Tibial nerve (tissue), 4 donors: Measurements from ENCODE around the gene RAB15. TPM values are rescaled to one million over a fixed set of nuclear protein-coding genes. Genes with fewer than 3 reads are reported as not detected.

Experiments used
- DNase-seq, 2 donors: peaks; one replicate each; pipeline ENCODE4 v3.0.0-alpha.2; 2019; ENCODE audit warnings: low spot score in 2 of 2
- H3K27ac ChIP-seq, 4 donors: fragments of 200-600 bp; sonication (generic) in 3 of 4; one replicate each; pipeline ENCODE4 v1.5.1; 2017 to 2019; ENCODE audit warnings: mild to moderate bottlenecking in 1 of 4
- H3K27me3 ChIP-seq, 2 donors: fragments of 200-600 bp; sonication (generic) in 1 of 2; one replicate each; pipeline versions ENCODE4 v1.5.1 to v1.6.0; 2017 to 2019
- H3K36me3 ChIP-seq, 3 donors: fragments of 200-600 bp; sonication (generic); one replicate each; pipeline ENCODE4 v1.5.1; 2018 to 2019
- H3K4me1 ChIP-seq, 4 donors: fragments of 200-600 bp; sonication (generic) in 3 of 4; one replicate each; pipeline ENCODE4 v1.5.1; 2017 to 2019
- H3K4me3 ChIP-seq, 4 donors: fragments of 200-600 bp; sonication (generic) in 3 of 4; one replicate each; pipeline ENCODE4 v1.5.1; 2017 to 2019; ENCODE audit warnings: mild to moderate bottlenecking in 1 of 4, moderate library complexity in 1 of 4
- H3K9me3 ChIP-seq, 4 donors: fragments of 200-600 bp; sonication (generic) in 3 of 4; one replicate each; pipeline ENCODE4 v1.5.1; 2017 to 2019
- CTCF ChIP-seq, 5 experiments: fragments of 200-600 bp in 3 of 5; fragments of 450-650 bp in 2 of 5; sonication (generic) in 3 of 5; IDR thresholded peaks; one replicate each; pipeline ENCODE4 v1.5.1; 2016 to 2019; ENCODE audit warnings: antibody characterized with exemption in 5 of 5, mild to moderate bottlenecking in 3 of 5, moderate library complexity in 2 of 5
- EP300 ChIP-seq, 2 donors: sonication (generic); formaldehyde crosslinking; IDR thresholded peaks; one replicate each; pipeline ENCODE4 v1.6.1; 2017; ENCODE audit warnings: antibody characterized with exemption in 2 of 2, mild to moderate bottlenecking in 1 of 2
- POLR2A ChIP-seq, 2 donors: fragments of 450-650 bp; IDR thresholded peaks; one replicate each; pipeline ENCODE4 v1.6.1; 2017; ENCODE audit warnings: antibody characterized with exemption in 2 of 2, mild to moderate bottlenecking in 2 of 2, moderate library complexity in 2 of 2
- WGBS, 2 donors: methylation state at CpG; one replicate each; pipeline ENCODE4 v1.1.5; 2018; 5-methylcytosine and 5-hydroxymethylcytosine counted together
- total RNA-seq, 4 donors: library from RNA; depleted of rRNA; stranded (reverse); fragments of >200 nt; gene quantifications; one replicate each; pipeline ENCODE4 v1.1.0, GENCODE V29; 2016

Gene RAB15
- total RNA-seq, 4 donors from 2014 or later: 0.22 to 2.4 (median 0.42) TPM; not detected in 1

GRCh38 chr14:64983439-64984310 is 11.5 kb upstream of the RAB15 start:
- WGBS, 2 donors: 6 to 7% methylated on average over 15 of the region's 15 CpGs
- no peak overlapping the region for H3K4me3 ChIP-seq

GRCh38 chr14:64979336-64980074 is 7.4 kb upstream of the RAB15 start:
- TF ChIP-seq CTCF (IDR thresholded peaks at IDR 0.05) (no peak), POLR2A (IDR thresholded peaks at IDR 0.05) (no peak), EP300 (IDR thresholded peaks at IDR 0.05) (no peak)
- WGBS, 2 donors: 84 to 90% methylated on average over 4 to 5 of the region's 5 CpGs
- no peaks in the 10 kb centered on the region for H3K27me3 ChIP-seq
- peaks cover 0 to 7% (median 0%) of the 10 kb centered on the region in 4 donors for H3K4me1 ChIP-seq
- no peaks in the 10 kb centered on the region for H3K9me3 ChIP-seq
- H3K27ac ChIP-seq: no peak overlapping the region
- H3K4me3 ChIP-seq: no peak overlapping the region
- DNase-seq: no peak
- H3K36me3 ChIP-seq: no peaks in the 10 kb centered on the region

More at GRCh38 chr14:64983439-64984310, 11.5 kb upstream of the RAB15 start:
- TF ChIP-seq POLR2A (IDR thresholded peaks at IDR 0.05) (no peak), CTCF (IDR thresholded peaks at IDR 0.05) (peak in 4 of 5 experiments; percentile 52 to 69 (median 66))
- DNase-seq: no peak
- Histone ChIP-seq H3K27me3 (no peaks in the 10 kb centered on the region), H3K4me1 (peaks cover 0 to 26% (median 7%) of the 10 kb centered on the region in 4 donors), H3K36me3 (no peaks in the 10 kb centered on the region), H3K9me3 (no peaks in the 10 kb centered on the region), H3K27ac (no peak overlapping the region)

- no peaks in the 10 kb centered on the region for H3K9me3 ChIP-seq
- H3K36me3 ChIP-seq: no peaks in the 10 kb centered on the region
- H3K4me1 ChIP-seq: peaks cover 0 to 20% (median 10%) of the 10 kb centered on the region in 4 donors
- WGBS, 2 donors: 51% methylated on average over 8 of the region's 8 CpGs
- TF ChIP-seq POLR2A (IDR thresholded peaks at IDR 0.05) (no peak), EP300 (IDR thresholded peaks at IDR 0.05) (no peak), CTCF (IDR thresholded peaks at IDR 0.05) (no peak)
- no peak overlapping the region for H3K4me3 ChIP-seq
- no peak for DNase-seq
- no peak overlapping the region for H3K27ac ChIP-seq
- H3K27me3 ChIP-seq: peaks cover 0 to 12% of the 10 kb centered on the region in 2 donors
Measured at GRCh38 chr14:64974563-64974962, 2.4 kb upstream of the RAB15 start.

GRCh38 chr14:64973826-64974225 is 1.7 kb upstream of the RAB15 start:
- TF ChIP-seq POLR2A (IDR thresholded peaks at IDR 0.05) (no peak), CTCF (IDR thresholded peaks at IDR 0.05) (no peak), EP300 (IDR thresholded peaks at IDR 0.05) (no peak)
- peaks cover 0 to 12% of the 10 kb centered on the region in 2 donors for H3K27me3 ChIP-seq
- H3K9me3 ChIP-seq: no peaks in the 10 kb centered on the region
- no peaks in the 10 kb centered on the region for H3K36me3 ChIP-seq
- no peak overlapping the region for H3K27ac ChIP-seq
- no peak overlapping the region for H3K4me3 ChIP-seq
- peaks cover 0 to 20% (median 10%) of the 10 kb centered on the region in 4 donors for H3K4me1 ChIP-seq
- WGBS, 2 donors: 91 to 93% methylated on average over 9 of the region's 9 CpGs
- no peak for DNase-seq
